DMS53 treated with DMSO at 0.1 percent for 48 hours (cell line): ENCODE data around the gene SMAD7.
A peak's percentile ranks its signal among the peaks of the same experiment; 100 is the strongest.

Experiments used
- DNase-seq: peaks from one replicate; lab custom pipeline; 2025; ENCODE audit not compliant: unreplicated experiment; lab: John Stamatoyannopoulos, UW

SMAD7 gene

DNA sequence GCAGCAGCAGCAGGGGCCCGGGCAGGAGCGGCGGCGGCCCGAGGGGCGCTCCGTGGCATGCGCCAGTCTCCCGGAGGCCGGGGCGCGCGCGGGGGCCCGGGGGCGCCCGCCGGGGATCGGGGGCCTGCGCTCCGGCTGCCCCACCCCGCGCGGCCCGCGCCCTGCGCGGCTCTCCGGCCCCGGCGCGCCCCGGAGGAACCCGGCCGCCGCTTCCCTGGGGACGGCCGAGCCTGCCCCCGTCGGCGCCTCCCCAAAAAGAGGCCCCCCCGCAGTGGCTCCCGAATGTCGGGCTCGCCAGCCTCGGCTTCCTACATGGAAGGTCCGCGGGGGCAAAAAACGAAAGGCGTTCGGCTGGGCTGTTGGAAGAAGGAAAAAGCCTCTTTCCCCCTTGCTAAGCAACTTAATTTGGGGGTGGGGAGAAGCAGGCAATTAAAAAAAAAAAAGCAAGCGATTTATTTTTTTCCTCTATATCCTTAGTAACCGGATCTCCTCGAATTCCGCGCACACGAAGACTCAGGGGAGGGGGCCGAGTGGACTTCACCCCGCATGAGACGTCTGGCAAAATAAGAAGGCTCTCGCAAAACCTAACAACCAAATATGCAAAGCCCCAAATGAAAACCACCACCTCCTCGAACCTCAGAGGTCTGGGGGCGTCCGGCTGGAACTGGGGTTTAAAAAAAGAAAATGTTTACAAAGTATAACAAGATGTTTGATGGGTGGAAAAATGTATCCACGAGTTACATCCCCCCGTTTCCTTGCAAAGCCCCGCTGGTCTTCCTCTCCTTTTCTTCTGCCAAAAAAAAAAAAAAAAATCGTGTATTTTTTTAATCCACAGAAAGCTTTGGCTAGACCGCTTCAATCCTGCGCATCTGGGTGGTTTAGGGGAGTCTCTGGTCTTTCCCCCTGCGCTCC lies at the start of gene SMAD7:
TSS of gene SMAD7 (minus strand) at position 430 of the 912 bp plus-strand sequence. CDS start 541 bp downstream, outside the sequence.
- DNase-seq: no peak

GRCh38 chr18:48999569-48999968 lies 48.8 kb upstream of the SMAD7 start:
- DNase-seq: no peak

DNA sequence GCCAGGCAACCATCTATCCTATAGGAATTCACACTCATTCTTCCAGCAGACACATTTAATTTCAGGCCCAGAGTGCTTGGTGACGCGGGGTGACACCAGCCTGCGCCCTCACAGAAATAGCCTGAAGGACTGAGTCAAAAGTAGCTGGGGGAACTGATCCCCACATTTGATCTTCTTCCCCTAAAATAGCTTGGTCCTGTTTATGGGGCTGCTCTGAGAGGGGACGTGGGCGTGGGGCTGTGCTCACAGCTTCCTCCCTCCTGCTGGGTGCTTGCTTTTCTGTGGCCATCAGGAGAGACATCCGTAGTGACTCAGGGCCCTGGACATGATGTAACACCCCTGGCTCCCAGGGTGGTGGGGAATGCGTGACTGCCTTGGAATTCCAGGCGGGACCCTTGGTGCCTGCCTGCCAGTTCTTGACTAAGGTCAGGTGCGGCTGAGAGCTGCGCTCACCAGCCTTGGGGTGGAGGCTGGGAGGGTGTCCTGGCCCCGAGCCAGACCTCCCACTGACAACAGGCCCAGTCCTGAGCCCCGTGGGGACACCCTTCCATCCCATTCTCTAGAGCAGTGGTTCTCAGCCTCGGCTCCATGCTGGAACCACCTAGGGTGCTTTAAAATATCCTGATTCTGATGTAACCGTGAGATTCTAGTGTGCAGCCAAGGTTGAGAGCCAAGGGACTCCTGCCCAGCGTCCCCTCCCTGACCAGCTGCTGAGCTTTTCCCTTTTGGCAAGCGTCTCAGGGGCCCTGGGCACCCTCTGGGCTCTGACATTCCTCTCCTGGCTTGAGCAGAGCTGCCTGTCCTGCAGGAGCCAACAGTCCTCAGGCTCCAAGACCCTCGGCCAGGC lies 47.4 kb upstream of the SMAD7 start:
- no peak for DNase-seq

DNA sequence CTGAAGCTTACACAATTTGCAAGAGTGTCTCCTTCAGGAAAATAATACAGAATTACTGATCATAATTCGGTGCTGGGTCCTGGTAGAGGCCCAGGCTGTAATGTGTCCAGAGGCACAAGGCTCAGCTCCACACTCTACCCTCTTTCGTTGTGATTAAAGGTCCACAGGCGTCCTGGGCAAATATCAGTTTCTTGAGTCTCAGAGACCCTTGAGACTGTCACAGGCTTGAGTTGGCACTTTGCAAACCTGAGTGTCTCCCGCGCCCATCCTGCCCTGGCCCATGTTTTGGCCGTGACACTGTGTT lies 46.9 kb upstream of the SMAD7 start:
- DNase-seq: no peak

GRCh38 chr18:48996901-48997463 lies 46.2 kb upstream of the SMAD7 start:
- DNase-seq: no peak

DNA sequence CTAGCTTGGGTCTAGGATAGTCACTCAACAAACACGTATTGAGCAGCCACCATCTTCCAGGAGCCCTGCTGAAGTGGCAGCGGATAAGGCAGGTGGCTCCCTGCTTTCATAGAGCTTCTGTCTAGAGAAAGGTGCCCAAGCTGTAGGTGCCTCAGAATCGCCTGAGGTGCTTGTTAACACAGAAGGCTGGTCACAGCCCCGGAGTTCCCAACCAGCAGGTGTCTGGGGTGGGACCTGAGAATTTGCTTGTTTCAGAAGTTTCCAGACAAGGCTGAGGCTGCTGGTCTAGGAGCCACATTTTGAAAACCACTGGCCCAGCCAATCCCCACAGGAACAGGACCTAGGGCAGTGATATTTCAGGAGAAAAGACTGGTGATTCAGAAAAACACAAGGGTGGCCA lies 45.3 kb upstream of the SMAD7 start:
- DNase-seq: no peak

DNA sequence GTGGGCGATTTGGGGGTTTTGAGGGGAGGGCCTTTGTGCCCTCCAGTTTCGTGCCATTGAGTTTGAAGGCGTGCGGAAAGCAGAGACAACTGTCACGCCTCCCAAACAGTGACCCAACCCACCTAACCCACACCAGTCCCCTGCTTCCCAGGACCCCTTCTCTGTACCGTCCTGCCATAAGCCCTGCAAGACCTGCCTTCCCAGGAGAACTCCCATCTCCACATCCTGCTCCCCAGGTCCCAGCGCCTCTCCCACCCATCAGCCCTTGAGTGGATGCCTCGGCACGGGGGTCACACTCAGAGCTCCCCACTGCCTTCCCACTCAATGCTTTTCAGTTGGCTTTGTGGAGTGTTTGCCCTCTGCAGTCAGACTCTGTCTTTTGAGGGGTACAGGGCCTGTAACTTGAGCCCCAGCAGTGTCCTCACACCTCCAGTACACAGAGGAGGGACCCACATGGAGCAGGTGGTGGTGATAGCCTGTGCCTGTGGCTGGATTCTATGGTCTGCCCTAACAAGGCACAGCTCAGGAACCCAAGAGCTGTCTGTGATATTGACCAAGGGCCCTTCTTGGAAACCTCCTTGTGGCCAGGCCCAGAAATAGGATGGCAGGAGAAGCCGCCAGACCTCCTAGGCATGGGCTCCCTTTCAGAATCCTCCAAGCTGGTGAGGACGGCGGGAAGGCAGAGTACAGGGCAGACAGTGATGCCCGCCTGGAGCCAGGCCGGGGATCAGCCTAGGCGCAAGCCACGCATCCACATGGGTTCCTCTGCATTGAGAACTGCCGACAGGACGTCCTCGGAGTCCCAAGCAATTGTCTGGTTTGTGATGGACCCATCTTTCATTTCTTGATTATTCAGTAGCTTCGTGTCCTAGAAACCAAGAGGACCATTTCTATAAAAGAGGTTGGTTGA lies 44.4 kb upstream of the SMAD7 start:
- DNase-seq: no peak

GRCh38 chr18:48994044-48994651 lies 43.4 kb upstream of the SMAD7 start:
- peak; percentile 47 for DNase-seq

GRCh38 chr18:48993586-48993985 lies 42.8 kb upstream of the SMAD7 start:
- DNase-seq: no peak

DNA sequence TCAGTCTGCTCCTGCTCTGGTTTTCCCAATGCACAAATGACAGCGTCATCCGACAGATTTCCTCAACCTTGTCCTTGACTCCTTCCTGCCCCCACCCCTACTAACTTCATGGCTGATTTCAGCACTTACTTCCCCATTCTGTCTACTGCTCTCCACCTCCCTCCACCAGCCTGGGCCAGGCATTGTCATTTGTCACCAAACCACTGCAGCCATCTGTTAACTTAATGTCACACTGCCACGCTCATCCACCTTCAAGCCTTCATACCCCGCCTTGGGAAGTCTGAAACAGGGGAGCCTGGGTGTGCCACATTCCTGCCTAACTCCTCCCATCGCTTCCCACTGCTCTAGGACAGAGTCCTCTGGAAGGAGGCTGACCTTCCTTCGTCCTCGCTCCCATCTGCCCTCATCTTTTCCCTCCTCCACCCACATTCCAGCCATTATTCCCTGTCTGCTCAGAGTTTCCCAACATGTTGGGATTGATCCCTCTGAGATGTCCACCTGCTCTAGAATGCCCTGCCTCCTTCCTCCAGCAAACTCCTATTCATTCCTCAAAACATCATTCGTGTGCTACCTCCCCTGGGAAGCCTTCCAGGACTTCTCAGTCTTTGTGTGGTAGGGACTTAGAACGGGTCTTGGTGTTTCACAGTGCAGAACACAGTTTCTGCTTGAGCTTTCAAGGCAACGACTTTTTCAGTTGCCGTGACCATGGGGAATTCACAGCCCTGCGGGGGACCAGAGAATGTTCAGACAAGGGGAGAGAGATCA lies 42.2 kb upstream of the SMAD7 start:
- no peak for DNase-seq

- DNase-seq: no peak
These were observed 41.4 kb upstream of the SMAD7 start for GRCh38 chr18:48992133-48992532.

DNA sequence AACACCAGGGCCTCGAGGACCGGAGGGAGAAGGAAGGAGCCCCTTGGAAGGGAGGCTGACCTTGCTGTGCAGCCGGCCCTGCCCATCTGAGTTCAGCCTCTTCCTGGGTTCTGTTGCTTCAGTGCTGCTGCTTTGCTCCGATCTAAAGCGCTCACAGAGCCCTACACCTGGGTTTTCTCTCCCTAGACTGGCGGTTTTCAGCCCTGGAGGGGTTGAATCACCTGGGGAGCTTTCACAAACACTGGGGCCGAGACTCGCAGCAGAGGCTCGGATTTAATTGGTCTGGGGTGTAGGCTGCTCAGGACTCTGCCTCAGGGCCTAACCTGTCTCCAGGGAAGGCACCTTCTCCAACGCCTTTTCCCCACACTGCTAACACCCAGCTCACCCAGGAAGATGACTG lies 40.9 kb upstream of the SMAD7 start:
- DNase-seq: no peak

DNA sequence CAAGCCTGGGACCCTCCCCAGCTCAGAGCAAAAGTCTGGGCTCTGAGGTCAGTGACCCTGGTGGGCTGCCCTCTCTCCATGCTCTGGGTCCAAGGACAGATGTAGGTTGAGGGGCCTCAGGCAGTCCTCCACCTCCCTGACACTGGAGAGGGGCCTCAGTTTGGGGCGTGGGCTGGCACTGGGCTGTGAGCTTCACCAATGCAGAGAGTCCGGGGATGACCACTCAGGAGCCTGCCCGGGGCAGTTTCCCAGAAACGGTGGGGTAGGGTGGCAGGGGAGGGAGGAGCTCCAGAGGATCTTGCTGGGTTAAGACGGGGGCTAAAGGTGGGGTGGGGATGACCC lies 40.5 kb upstream of the SMAD7 start:
- no peak for DNase-seq

DNA sequence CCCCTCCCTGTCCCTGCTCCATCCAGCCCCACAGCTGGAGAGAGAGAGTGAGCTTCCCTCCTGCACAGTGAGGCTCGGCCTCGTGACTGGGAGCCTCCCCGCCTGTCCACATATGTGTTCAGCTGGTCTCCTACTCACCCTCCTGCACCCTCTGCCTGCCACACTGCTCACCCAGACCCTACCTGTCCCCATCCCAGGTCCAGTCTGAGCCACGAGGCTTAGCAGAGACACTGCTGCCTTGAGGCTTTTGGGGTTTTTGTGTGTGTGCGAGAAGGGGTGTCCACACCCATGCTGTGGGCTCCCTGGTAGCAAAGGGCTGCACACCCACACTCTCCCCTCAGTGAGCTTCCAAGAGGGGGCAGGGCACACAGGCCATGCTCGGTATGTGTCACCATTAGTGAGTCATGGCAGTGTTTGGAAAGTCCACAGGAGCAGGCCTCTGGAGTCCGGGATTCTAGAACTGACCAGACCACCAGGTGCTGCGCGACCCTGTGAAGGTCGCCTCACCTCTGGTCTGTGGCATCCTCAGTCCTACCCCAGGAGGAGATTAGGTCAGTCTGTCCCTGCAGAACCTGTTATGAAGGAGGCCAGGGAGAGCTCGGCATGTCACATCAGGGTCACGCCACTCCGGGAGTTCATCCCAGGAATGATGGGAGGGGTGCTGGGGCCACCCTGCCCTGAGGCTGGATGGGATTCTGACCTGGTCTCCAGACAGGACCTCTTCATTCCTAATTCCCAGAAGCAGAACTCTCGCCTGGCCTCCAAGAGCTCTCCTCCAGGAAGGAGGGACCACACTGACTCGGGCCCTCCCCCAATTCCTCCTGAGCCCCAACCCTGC lies 39.9 kb upstream of the SMAD7 start:
- DNase-seq: no peak

DNA sequence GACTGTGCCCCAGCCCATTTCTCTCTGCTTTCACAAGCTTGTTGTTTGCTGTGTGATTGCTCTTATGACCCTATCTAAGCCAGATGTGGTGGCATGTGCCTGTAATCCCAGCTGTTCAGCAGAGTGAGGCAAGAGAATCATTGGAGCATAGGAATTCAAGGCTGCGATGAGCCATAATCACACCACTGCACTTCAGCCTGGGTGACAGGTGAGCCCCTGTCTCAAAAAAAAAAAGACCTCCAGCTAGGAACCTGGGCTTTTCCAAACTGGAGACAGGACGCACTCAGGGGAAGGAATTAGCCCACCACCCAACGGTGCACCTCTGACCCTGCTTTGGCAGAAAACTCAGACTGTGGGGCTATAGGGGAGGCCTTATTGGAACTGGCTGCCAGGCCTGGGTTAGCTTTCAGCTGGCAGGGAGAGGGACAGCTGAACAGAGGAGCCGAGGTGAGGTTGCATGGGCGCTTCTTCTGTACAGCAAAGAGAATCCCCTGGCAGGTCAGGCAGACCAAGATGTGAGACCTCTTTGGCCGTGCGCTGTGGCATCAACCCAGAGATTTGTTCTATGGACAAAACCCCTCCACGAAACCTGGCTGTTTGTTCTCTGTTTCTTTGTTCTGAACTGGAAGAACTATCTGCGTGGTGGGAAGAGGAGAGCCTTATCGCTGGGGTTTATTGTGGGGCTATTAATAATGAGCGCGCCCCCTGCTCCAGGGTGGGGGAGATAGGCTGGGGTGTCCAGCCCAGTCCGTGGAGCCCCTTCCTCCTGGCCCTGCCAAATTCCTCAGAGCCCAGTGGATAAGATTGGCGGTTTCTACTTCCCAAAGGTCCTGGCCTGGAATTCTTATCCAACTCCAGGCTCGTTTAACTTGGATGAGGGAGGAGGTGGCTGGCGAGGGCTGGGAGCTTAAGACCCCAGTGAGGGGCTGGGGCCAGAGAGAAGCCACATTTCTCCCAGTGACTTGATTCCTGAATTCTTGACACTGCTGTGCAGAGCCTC lies 38.8 kb upstream of the SMAD7 start:
- no peak for DNase-seq

- no peak for DNase-seq
These were observed 37.9 kb upstream of the SMAD7 start for GRCh38 chr18:48988508-48989303.

DNA sequence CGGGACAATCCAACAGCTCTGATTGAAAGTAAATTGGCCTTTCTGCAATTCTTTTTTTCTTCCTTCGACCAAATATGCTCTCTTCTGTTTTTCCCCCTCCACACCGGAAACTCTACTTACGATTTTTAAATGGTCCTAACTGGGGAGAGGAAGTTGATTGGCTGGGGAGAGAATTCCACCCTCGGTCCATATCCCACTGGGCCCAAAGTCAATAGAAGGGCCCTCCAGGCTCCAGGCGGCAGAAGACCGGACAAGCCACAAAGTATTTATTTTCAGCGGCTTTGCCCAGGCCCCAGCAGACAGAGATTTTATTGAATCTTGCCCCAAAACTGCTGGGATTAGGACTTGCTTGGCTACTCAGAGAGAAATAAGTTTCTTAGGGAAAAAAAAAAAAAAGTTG lies 37.1 kb upstream of the SMAD7 start:
- no peak for DNase-seq
